ENCODE measurements around the gene CATSPERD.

GRCh38 chr19:5683177-5683886 lies 37.1 kb upstream of the CATSPERD start:
- TF ChIP-seq CTCF (conservative IDR thresholded peaks at IDR 0.05; ENCODE audit: low read depth, low read length) (no peak), POLR2A (IDR thresholded peaks at IDR 0.05; ENCODE audit: low read depth, low read length) (no peak), RFX5 (IDR thresholded peaks at IDR 0.05; ENCODE audit: low read depth, low read length) (no peak)
